HG02642 (cell line): ENCODE data around the gene MACROD2.
"Not testable (repeated sequence)": the region's sequence is repeated elsewhere in the genome, so short reads cannot be mapped to it uniquely, and the experiment has no call there.

Experiments
- ATAC-seq: cut with Tn5 transposase; IDR thresholded peaks from one replicate; pipeline ENCODE4 v1.9.1; 2021; ENCODE audit warnings: mild to moderate bottlenecking; ENCODE audit not compliant: unreplicated experiment, poor library complexity

MACROD2 gene

DNA sequence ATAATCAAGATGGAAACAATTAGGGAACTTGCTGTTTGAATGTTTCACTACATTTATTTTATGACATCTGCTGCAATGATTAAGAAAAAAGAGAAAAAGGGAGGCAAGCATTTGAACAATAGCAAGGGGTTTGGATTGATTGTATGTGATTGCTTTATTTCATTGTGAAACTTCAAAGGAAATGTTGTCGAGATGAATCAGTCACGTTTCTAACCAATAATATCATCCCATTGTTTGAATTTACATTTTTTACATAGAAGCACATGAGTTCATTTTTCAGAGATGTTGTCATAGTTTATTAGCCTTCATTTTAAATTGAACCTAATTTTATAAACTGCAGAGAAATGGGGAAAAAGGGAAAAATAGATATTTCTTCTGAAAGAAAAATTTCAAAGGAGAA, 2006.0 kb downstream of the MACROD2 start:
- ATAC-seq = no peak

- ATAC-seq = no peak
Measured at GRCh38 chr20:16003310-16003709, 2008.0 kb downstream of the MACROD2 start.

- ATAC-seq = no peak
Measured at GRCh38 chr20:16004108-16004854, 2009.0 kb downstream of the MACROD2 start.

GRCh38 chr20:16005021-16005914, 2010.0 kb downstream of the MACROD2 start:
- ATAC-seq = no peak

DNA sequence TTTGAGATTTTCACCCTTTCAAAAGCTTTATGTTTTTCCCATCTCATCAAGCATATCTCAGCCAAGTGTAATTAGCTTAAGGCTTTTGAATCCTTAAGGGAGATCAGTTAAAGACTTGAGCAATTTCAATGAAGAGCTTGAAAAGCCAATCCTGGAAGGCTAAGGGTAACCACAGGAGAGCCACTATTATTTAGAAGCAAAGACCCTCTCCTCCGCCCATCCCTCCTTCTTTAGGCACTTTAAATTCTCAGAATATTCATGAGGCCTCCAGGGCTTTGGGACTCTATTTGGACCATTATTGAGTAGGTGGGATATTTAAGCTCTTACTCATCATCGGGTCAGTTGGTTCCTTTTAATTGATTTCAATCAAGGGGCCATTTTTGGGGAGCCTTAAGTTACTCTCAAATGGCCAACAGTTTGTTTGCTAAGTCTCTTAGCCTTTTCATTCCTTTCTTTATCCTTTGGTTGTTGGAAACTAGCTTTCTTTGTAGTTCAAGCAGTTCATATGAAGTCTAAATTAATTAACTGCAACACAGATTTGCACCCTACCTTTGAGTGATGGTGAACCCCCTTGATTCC, 2010.7 kb downstream of the MACROD2 start:
- no peak for ATAC-seq

GRCh38 chr20:16007164-16007563, 2011.8 kb downstream of the MACROD2 start:
- peak; percentile 94 for ATAC-seq

DNA sequence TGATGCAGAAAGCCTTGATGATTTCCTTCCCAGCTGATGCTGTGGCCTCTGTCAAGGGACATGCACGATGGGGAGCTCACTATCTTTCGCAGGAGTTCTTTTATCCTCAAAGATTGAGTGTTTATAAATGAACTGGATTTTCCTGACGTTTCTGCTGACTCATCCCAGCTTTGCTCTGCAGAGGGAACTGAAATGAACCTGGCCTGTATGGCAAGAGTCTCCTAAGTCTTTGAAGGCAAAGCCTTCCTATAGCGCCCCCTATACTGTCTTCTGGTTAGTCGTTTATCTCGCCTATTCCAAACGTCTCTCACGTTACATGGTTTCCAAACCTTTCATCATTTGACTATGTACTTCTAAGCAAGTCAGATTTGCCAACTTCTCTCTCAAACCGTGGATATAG, 2012.6 kb downstream of the MACROD2 start:
- ATAC-seq = no peak

DNA sequence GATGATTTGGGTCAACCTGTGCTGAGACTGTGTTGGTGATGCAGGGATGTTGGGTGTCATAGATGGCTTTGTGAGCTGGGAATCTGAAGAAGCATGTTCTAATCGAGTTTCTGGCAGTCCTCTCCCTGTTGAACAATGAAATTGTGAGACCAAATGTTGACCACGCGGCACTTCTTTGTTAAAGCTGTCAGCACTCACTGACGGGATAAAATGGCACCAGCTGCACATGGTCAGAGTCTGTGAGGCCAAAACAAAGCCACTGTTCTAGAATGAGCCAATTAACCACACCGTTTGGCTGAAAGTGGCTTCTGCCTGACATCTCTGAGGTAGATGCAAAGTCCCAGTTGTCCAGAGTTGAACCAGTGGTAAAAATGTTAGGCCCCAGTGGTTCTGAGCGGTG, 2015.7 kb downstream of the MACROD2 start:
- no peak for ATAC-seq

DNA sequence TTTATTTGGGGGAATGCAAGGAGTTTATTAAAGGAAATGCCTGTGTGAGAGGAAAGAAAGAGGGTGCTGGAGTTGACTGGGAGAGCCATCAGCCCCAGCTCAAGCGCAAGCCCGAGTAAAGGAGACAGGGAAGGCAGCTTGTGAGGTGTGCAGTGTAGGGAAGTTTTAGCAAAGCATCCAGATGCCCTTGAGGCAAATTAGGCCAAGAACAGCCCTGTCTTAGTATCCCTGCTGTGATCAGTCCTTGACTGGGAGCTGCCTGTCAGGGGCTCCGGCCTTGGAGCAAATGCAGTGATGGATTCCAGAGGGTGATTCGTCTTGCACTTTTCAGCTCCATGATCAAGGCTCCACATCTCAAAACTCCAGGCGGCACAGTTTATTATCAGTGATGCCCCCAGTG, 2016.2 kb downstream of the MACROD2 start:
- no peak for ATAC-seq

GRCh38 chr20:16012934-16013333, 2017.6 kb downstream of the MACROD2 start:
- ATAC-seq = not testable (repeated sequence)

DNA sequence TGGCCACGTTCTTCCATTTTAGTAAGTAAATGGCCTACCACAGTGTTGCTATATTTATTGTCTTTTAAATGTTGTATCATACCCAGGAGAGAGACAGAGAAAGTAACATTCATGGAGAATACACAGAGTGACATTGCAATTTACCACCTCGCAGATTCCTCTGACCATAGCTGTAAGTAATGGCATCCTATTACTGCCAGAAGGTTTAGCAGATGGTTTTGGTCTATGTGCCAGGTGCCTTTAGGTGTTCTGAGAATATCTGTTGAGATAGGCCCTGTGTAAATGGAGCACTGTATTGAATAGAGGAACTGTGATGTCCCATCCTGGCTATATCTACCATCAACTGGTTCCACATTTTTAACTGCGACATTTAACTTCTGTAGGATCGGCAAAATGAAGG, 2018.3 kb downstream of the MACROD2 start:
- ATAC-seq = no peak

- ATAC-seq = no peak
Measured at GRCh38 chr20:16014436-16014835, 2019.1 kb downstream of the MACROD2 start.

DNA sequence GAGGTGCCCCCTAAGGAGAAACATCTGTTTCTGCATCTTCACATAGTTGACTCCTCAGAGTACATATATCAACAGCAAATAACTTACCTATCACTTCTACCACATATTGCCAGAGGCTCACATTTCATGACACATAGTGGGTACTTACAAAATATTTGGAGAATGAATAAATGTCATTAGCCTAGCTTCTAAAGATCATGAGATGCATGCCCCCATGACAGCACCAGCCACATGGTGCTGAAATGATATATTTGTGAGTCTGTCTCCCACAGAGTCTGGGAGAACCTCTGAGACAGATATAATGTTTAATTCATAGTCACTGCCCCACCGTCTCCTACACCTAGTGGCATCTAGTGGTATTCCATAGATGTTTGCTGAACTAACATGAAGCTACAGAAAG, 2022.3 kb downstream of the MACROD2 start:
- ATAC-seq = no peak

- ATAC-seq = no peak
Measured at GRCh38 chr20:16018881-16019280, 2023.6 kb downstream of the MACROD2 start.

DNA sequence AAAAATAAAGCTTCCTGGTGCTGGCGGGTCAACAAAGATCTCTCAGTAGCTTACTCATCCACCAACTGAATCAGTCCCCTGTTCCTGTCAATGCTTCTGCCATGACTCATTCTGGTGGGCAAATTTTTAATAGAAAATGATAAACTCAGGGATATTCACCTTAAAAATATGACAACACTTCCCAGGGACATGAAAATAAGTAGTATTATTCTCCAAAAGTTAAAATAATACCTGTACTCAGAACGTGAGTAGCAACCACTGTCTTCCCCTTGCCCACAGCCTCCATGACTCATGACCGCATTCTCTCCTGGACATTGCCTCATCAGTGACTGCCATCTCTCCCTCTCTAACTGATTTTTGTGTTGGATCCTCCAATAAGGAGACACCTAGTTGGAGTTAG, 2025.7 kb downstream of the MACROD2 start:
- no peak for ATAC-seq

DNA sequence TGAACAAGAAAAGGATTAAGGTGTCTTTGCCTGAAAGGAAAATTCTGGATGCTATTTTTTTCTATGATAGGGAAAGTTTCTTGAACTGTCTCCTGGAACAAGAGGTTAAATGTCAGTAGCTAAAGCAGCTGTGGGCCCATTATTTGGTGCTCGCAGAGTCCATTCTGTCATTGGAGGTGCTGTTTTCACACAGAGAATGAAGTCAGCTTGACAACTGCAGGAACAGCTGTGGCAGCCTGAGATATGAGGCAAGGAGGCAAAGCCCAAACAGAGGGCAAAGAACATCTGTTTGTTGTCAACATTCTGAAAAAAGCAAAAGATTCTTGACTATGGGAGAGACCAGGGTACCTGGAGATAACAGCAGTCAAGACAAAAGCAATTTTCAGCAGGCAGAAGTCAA, 2029.8 kb downstream of the MACROD2 start:
- no peak for ATAC-seq

- ATAC-seq = no peak
Measured at GRCh38 chr20:16027686-16028085, 2032.4 kb downstream of the MACROD2 start.

- ATAC-seq = no peak
Measured at GRCh38 chr20:16028923-16029322, 2033.6 kb downstream of the MACROD2 start.

DNA sequence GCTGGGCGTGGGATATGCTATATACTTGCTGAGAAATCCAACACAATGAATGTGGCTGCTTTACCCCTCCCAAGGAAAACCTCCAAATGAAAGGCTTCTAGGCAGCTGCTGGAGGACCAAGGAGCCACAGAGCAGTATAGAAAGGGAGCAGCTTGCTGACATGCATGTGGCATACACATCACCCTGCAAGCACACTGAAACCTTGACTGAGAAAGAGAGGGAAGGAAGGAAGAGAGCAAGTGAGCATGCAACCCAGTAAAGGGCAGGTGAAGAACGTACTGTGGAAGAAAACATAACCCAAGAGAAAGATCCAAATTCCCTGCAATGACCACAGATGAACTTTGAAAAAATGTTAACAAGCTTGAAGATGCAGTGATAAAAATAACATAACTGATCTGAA, 2034.9 kb downstream of the MACROD2 start:
- no peak for ATAC-seq

- no peak for ATAC-seq
Measured at GRCh38 chr20:16035576-16035975, 2040.3 kb downstream of the MACROD2 start.

GRCh38 chr20:16036331-16036730, 2041.0 kb downstream of the MACROD2 start:
- ATAC-seq = no peak
